T47D (cell line): ENCODE data around the gene NOS2.

Source experiments
- DNase-seq, 2 experiments: peaks; one replicate each; pipeline versions ENCODE4 v3.0.0 to v3.0.0-alpha.2; 2011 to 2012; ENCODE audit warnings: low read depth in 1 of 2, low spot score in 1 of 2
- JUND ChIP-seq: IDR thresholded peaks from 2 replicates; pipeline ENCODE4 v1.6.1; 2012; ENCODE audit warnings: low read depth
- in situ Hi-C: cut with HindIII; loops from 2 replicates; pipeline ENCODE4 v1.10.0; 2016; ENCODE audit warnings: low sequenced_read_pairs, low pct_unique_long_range_greater_than_20kb

Gene NOS2

GRCh38 chr17:27810902-27811557 is 10.7 kb upstream of the NOS2 start:
- no peak for TF ChIP-seq JUND
- in situ Hi-C loops: no loop called here
- no peak for DNase-seq

GRCh38 chr17:27810211-27810901 is 10.0 kb upstream of the NOS2 start:
- in situ Hi-C loops: no loop called here
- no peak for DNase-seq
- no peak for TF ChIP-seq JUND

DNA sequence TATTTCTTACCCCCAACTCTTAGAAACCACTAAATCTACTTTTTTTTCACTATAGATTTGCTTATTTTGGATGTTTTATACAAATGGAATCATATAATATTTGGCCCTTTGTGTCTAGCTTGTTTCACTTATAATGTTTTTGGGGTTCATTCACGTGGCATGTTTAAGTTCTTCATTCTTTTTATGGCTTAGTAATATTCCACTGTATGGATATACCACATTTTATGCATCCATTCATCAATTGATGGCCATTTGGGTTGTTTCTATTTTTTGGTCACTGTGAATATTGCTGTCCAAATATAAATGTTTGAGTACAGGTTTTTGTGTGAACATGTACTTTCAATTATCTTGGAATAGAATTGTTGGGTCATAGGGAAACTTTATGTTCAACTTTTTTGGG is 9.2 kb upstream of the NOS2 start:
- no peak for TF ChIP-seq JUND
- in situ Hi-C loops: no loop called here

DNA sequence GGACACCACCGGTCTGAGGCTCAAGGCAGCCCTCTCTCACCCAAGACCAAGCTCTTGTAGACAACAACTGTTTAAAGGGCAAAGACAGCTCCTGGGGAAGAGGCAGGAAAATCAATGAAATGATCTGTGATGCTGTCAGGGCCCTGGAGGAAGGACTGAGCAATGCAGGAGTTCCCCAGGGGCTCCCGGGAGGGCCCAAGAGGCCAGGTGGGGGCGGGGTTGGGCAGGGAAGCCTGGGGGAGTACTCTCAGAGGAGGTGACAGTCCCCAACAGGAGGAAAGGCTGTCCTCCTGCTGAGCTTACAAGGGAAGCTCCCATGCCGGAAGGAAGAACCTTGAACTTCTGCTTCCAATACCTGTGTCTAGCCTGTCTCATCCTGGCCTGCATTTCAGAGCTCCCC is 8.3 kb upstream of the NOS2 start:
- in situ Hi-C loops: no loop called here
- peak in 1 of 2 experiments; percentile 18 for DNase-seq
- no peak for TF ChIP-seq JUND

More for the DNA sequence above, 9.2 kb upstream of the NOS2 start:
- DNase-seq: no peak

- TF ChIP-seq JUND: no peak
- DNase-seq: no peak
- in situ Hi-C loops: no loop called here
Observed at GRCh38 chr17:27807567-27808470, 7.5 kb upstream of the NOS2 start.

DNA sequence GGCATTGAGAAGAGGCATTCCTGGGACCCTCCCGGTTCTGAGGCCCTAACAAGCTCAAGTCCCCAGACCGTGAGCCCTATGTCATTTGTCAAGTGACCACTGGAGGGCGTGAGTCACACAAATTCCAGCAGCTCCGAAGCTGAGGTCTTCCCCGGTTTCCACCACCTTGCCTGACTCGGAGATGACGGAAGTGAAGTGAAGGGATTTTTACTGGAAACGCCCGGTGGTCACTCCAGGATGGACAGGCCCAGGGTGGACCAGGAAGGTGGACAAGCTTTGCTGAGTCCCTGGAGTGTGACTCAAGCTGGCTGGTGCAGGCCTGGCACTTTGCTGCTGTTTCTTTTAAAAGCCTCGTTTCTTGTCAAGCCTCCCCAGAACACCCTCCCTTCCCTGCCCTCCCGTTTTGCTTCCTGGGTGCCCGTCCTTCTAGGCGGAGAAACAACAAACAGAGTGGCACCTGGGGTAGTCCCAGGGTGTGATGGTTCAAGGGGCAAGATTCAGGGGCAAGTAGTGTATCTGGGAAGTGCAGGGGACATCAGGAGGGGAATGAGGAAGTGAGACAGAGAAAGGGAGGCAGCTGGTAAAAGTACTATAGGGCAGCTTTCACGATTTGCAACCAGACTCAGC is 5.3 kb upstream of the NOS2 start:
- no peak for TF ChIP-seq JUND
- peak; percentile 84 to 94 for DNase-seq
- in situ Hi-C loops: no loop called here

DNA sequence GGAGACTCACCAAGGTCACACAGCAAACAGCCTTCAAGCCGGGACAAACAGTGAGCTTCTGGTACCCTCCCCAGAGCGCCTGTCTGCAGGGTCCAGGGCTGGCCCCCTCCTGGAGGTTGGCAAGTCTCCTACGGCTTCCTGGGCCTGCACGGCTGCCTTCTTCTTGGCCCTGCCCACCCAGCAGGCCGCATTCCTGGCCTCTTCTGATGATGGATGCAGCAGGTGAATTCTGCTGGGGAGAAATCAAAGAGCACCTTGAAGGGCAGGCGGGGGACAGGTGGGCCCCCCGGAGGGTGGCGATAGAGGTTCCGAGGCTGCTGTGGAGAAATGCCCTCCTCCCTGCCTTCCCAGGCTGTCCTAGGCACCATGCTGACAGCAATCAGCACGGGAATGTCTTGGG is 3.8 kb upstream of the NOS2 start:
- in situ Hi-C loops: no loop called here
- DNase-seq: no peak
- no peak for TF ChIP-seq JUND

DNA sequence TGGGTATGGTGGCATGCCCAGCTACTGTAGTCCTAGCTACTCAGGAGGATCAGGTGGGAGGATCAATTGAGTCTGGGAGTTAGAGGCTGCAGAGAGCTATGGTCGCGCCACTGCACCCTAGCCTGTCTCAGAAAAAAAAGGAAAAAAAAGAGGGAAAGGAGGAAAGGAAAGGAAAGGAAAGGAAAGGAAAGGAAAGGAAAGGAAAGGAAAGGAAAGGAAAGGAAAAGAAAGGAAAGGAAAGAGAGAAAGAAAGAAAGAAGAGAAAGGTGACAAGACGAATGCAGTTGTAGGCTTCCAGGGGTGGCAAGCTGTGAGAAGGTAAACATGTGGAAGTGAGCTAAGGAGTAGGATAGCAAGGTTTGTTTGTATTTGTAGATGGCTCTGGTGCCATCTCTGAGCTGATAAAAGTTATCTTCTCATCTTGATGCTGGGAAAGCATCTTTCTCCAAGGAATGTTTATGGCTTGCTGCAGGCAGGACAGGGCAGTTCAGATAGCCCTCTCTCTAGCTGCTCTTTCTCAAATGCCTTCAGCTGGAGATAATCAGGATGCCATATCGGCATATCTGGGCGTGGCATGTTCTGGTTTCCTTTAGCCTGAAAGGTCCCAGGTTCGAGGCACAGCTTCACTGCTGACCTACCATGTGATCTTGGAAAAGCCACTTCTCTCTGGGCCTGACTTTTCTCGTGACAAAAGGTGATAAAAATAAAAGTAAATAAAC is 2.8 kb upstream of the NOS2 start:
- in situ Hi-C loops: no loop called here
- no peak for TF ChIP-seq JUND
- no peak for DNase-seq

GRCh38 chr17:27802033-27802432 is 1.7 kb upstream of the NOS2 start:
- in situ Hi-C loops: no loop called here
- no peak for TF ChIP-seq JUND
- DNase-seq: no peak

DNA sequence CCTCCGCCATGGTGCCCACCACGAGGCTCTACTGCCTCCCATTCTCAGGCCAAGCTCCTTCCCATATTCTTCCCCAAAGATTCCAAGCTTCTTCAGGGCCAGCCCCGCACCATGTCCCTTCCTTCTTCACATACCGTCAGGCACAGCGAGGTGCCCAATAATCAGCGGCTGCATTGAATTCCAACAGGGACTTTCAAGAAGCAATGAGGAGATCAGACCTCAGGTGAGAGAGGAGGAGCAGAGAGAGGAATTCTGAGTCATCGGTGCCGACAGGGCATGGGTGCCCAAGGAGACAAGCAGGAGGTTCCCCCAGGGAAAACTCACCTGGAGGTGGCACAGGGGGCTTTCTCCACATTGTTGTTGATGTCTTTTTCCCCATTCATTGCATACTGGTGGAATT is 2.0 kb downstream of the NOS2 start:
- TF ChIP-seq JUND: no peak

GRCh38 chr17:27797390-27798091 is 2.8 kb downstream of the NOS2 start:
- in situ Hi-C loops: no loop called here
- DNase-seq: no peak

More for the DNA sequence above, 2.0 kb downstream of the NOS2 start:
- in situ Hi-C loops: no loop called here
- DNase-seq: no peak

More at GRCh38 chr17:27797390-27798091, 2.8 kb downstream of the NOS2 start:
- TF ChIP-seq JUND: no peak
